CD4-positive, alpha-beta memory T cell (primary cell): ENCODE data around the gene ADORA2A. TPM values are rescaled to one million over a fixed set of nuclear protein-coding genes. Genes with fewer than 3 reads are reported as not detected.
A peak's percentile ranks its signal among the peaks of the same experiment; 100 is the strongest.

ENCODE experiments used
- CTCF ChIA-PET: fragments of 350-600 bp; sonication (Branson Sonifier 250); formaldehyde crosslinking; loops from one replicate; lab custom pipeline; 2021; ENCODE audit warnings: inconsistent platforms; ENCODE audit not compliant: partially characterized antibody; lab: Charles Lee
- POLR2A ChIA-PET: fragments of 350-600 bp; sonication (Branson Sonifier 250); formaldehyde crosslinking; loops from one replicate; lab custom pipeline; 2021; ENCODE audit not compliant: partially characterized antibody; lab: Charles Lee
- DNase-seq, 5 donors: peaks; one replicate each; pipeline versions ENCODE4 v3.0.0 to v3.0.0-alpha.2; 2020 to 2022; ENCODE audit warnings: mixed read lengths in 1 of 5
- H3K27ac ChIP-seq: one replicate; pipeline ENCODE4 v1.7.0; 2013; ENCODE audit warnings: low read depth, low read length
- H3K27me3 ChIP-seq: 2 replicates; pipeline ENCODE4 v1.7.0; 2013; ENCODE audit warnings: mild to moderate bottlenecking, low read length, moderate library complexity; ENCODE audit not compliant: insufficient read depth
- H3K36me3 ChIP-seq: 2 replicates; pipeline ENCODE4 v1.7.0; 2013; ENCODE audit warnings: mild to moderate bottlenecking, low read length, moderate library complexity; ENCODE audit not compliant: insufficient read depth
- H3K4me1 ChIP-seq: 2 replicates; pipeline ENCODE4 v1.7.0; 2013; ENCODE audit warnings: mild to moderate bottlenecking, low read length, moderate library complexity; ENCODE audit not compliant: insufficient read depth
- H3K4me3 ChIP-seq, 2 donors: one replicate each; pipeline ENCODE4 v1.7.0; 2013; ENCODE audit warnings: low read length in 2 of 2, mild to moderate bottlenecking in 1 of 2
- H3K9me3 ChIP-seq, 2 donors: one replicate each; pipeline ENCODE4 v1.7.0; 2013; ENCODE audit warnings: low read length in 2 of 2, control low read depth in 1 of 2; ENCODE audit not compliant: control insufficient read depth in 1 of 2
- H3K27ac Mint-ChIP-seq, 7 donors: one replicate each; pipeline ENCODE4 v1.8.0; 2020 to 2021; ENCODE audit warnings: mixed read lengths in 7 of 7, mild to moderate bottlenecking in 6 of 7, inconsistent platforms in 3 of 7, moderate library complexity in 3 of 7
- H3K27me3 Mint-ChIP-seq, 2 donors: one replicate each; pipeline ENCODE4 v1.8.0; 2020 to 2021; ENCODE audit warnings: mixed read lengths in 2 of 2
- H3K36me3 Mint-ChIP-seq, 2 donors: one replicate each; pipeline ENCODE4 v1.8.0; 2020 to 2021; ENCODE audit warnings: mixed read lengths in 2 of 2, inconsistent platforms in 1 of 2, mild to moderate bottlenecking in 1 of 2
- H3K4me1 Mint-ChIP-seq, 4 donors: one replicate each; pipeline ENCODE4 v1.8.0; 2020 to 2021; ENCODE audit warnings: mixed read lengths in 4 of 4, mild to moderate bottlenecking in 1 of 4
- H3K4me3 Mint-ChIP-seq, 8 donors: one replicate each; pipeline ENCODE4 v1.8.0; 2020 to 2021; ENCODE audit warnings: mixed read lengths in 8 of 8, mild to moderate bottlenecking in 7 of 8, moderate library complexity in 6 of 8, inconsistent platforms in 3 of 8
- H3K9me3 Mint-ChIP-seq, 8 donors: one replicate each; pipeline ENCODE4 v1.8.0; 2020 to 2021; ENCODE audit warnings: mixed read lengths in 8 of 8, mild to moderate bottlenecking in 5 of 8, inconsistent platforms in 3 of 8, moderate library complexity in 1 of 8
- intact Hi-C: fragments of 100-400 bp; cut with micrococcal nuclease; formaldehyde crosslinking; loops from one replicate; pipeline ENCODE4 v1.15.1; 2023
- polyA plus RNA-seq, 2 donors: library from polyadenylated mRNA; unstranded; fragments of 300-500 nt; fragmentation: Illumina TruSeq; gene quantifications; one replicate each; pipeline ENCODE4 v1.2.3, GENCODE V29; 2021
- total RNA-seq, 2 experiments: library from RNA; stranded (reverse); gene quantifications; one replicate each; pipeline ENCODE4 v1.2.3, GENCODE V29; 2021

The ADORA2A gene
- total and polyA plus RNA-seq, 4 experiments from 2014 or later, result 34.5 to 74.7 (median 50.8) TPM

DNA sequence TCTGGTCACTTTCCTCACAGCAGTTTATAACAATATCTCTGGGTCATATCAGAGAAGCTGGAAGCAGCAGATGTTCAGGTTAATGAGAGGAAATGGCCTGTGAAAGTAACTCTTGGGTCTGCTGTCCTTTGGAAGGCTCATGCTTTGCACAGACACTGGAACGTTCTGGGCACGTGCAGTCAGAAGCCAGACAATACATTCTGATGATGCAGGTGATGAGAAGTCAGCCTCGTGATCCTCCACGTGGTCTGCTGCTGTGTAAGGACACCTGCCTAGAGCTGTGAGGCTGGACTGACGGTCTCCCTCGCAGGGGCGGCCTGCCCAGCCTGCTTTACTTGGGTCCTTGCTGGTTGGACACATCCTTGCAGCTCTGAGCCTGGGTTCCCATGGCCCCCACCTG lies 18.8 kb upstream of the ADORA2A start:
- intact Hi-C loops, result no loop called here
- Mint-ChIP-seq H3K36me3 (peaks cover 9 to 43% of the 10 kb centered on the region in 2 donors), H3K4me3 (no peak overlapping the region), H3K27me3 (no peaks in the 10 kb centered on the region), H3K9me3 (no peaks in the 10 kb centered on the region), H3K4me1 (peaks cover 8 to 24% (median 16%) of the 10 kb centered on the region in 4 donors), H3K27ac (peak overlapping the region in 1 of 7 donors; percentile 18)
- POLR2A ChIA-PET, result no interaction called here
- CTCF ChIA-PET, result no interaction called here
- Histone ChIP-seq H3K4me3 (no peak overlapping the region), H3K27me3 (no peaks in the 10 kb centered on the region), H3K36me3 (peaks cover 14% of the 10 kb centered on the region), H3K4me1 (peaks cover 10% of the 10 kb centered on the region), H3K27ac (no peak overlapping the region), H3K9me3 (no peaks in the 10 kb centered on the region)
- no peak for DNase-seq

DNA sequence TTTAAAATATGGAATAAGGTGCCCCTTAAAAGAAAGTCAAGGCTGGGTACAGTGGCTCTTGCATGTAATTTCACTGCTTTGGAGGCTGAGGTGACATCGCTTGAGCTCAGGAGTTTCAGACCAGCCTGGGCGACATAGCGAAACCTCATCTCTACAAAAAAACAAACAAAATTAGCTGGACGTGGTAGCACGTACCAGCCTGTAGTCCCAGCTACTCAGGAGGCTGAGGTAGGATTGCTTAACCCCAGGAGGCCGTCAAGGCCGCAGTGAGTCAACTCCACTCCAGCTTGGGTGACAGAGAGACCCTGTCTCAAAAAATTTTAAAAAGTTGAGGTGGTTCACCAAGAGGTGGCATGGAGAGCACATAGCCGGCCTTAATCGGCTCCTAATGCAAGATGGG lies 17.7 kb upstream of the ADORA2A start:
- H3K27me3 Mint-ChIP-seq, result no peaks in the 10 kb centered on the region
- CTCF ChIA-PET, result interaction anchor here (0.9 kb wide), 1 partner anchor 93 kb away, joined by 3 read pairs; no protein-coding TSS in a partner anchor
- POLR2A ChIA-PET, result no interaction called here
- peaks cover 8 to 24% (median 16%) of the 10 kb centered on the region in 4 donors for H3K4me1 Mint-ChIP-seq
- peaks cover 0 to 1% (median 0%) of the 10 kb centered on the region in 8 donors for H3K9me3 Mint-ChIP-seq
- DNase-seq, result no peak
- H3K4me3 Mint-ChIP-seq, result no peak overlapping the region
- intact Hi-C loops, result no loop called here
- peaks cover 18% of the 10 kb centered on the region for H3K36me3 ChIP-seq
- peaks cover 10% of the 10 kb centered on the region for H3K4me1 ChIP-seq
- no peaks in the 10 kb centered on the region for H3K9me3 ChIP-seq
- peak overlapping the region in 6 of 7 donors; percentile 12 to 93 (median 70) for H3K27ac Mint-ChIP-seq
- H3K27ac ChIP-seq, result no peak overlapping the region
- peaks cover 11 to 43% of the 10 kb centered on the region in 2 donors for H3K36me3 Mint-ChIP-seq
- H3K27me3 ChIP-seq, result no peaks in the 10 kb centered on the region
- H3K4me3 ChIP-seq, result no peak overlapping the region

DNA sequence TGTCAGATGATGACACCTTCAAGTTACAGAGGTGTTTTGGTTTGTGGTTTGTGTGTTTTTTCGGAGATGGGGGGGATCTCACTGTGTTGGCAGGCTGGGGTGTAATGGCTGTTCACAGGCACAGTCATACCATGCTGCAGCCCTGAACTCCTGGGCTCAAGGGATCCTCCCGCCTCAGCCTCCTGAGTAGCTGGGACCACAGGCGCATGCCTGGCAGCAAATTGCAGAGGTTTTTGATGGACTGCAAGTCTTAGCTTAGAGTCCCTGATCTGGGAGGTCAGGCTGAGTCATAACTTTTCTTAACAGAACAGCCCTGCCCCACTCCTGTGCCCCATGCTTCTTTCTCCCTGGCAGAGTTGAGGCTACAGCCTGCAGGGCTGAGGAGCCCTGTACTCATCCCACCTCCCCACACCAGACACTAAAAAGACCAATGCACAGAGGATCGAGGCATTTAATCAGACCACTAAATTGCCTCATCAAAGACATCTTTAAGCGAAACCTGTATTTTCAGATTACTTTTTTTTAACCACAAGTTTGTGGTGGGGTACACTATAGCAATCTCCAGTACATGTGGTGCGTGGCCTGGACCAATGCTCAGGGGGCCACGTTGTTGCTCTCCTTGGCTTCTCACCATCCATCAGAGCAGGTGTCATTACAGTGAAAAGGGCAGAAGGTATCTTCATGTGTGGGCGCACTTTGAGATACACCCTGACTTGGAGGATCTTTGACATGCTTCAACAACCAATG lies 17.1 kb upstream of the ADORA2A start:
- H3K36me3 Mint-ChIP-seq, result peaks cover 12 to 49% of the 10 kb centered on the region in 2 donors
- H3K27me3 ChIP-seq, result no peaks in the 10 kb centered on the region
- peaks cover 10% of the 10 kb centered on the region for H3K4me1 ChIP-seq
- H3K9me3 Mint-ChIP-seq, result peaks cover 0 to 1% (median 0%) of the 10 kb centered on the region in 8 donors
- H3K27me3 Mint-ChIP-seq, result no peaks in the 10 kb centered on the region
- ChIA-PET POLR2A (no interaction called here), CTCF (interaction anchor here (1.3 kb wide), 1 partner anchor 11 kb away, joined by 3 read pairs; no protein-coding TSS in a partner anchor)
- H3K9me3 ChIP-seq, result no peaks in the 10 kb centered on the region
- H3K4me3 ChIP-seq, result no peak overlapping the region
- H3K4me3 Mint-ChIP-seq, result no peak overlapping the region
- H3K4me1 Mint-ChIP-seq, result peaks cover 8 to 24% (median 16%) of the 10 kb centered on the region in 4 donors
- intact Hi-C loops, result no loop called here
- peaks cover 21% of the 10 kb centered on the region for H3K36me3 ChIP-seq
- no peak overlapping the region for H3K27ac ChIP-seq
- DNase-seq, result no peak
- H3K27ac Mint-ChIP-seq, result peak overlapping the region; percentile 52 to 93 (median 83)

DNA sequence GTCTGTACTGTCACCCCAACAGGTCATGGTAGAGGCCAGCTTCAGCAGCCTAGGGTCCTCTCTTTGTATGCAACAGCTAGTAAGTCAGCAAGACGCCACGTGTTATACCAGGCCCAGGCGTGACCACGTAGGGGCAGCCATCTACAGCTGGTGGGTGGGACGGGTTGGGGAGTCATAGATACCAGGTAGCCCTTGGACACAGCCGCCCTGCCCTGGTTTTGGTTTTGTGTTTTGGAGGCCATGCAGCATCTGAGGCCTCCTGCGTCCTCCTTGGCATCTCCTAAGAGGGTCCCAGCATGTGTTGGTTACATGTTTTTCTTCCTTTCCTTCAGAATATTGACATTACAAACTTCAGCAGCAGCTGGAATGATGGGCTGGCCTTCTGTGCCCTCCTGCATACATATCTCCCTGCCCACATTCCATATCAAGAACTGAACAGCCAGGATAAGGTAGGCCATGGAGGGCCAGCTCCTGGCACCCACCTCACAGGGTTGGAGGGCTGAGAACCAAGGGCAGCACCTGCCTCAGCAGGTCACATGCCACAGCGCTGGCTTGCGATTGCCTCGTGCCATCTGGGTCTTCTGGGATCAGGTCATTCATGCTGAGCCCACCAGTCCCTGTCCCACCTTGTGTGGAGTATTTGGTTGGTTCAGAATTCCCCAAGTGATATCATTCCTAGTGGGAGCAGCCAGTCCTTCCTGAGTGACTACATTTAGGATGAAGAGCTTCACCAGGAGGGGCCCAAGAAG lies 16.0 kb upstream of the ADORA2A start:
- CTCF ChIA-PET, result interaction anchor here (1.3 kb wide), 1 partner anchor 10 kb away, joined by 3 read pairs; no protein-coding TSS in a partner anchor
- H3K9me3 Mint-ChIP-seq, result peaks cover 0 to 1% (median 0%) of the 10 kb centered on the region in 8 donors
- no peaks in the 10 kb centered on the region for H3K27me3 Mint-ChIP-seq
- Histone ChIP-seq H3K9me3 (no peaks in the 10 kb centered on the region), H3K27ac (no peak overlapping the region), H3K27me3 (no peaks in the 10 kb centered on the region), H3K36me3 (peaks cover 27% of the 10 kb centered on the region), H3K4me3 (no peak overlapping the region), H3K4me1 (peaks cover 10% of the 10 kb centered on the region)
- peak overlapping the region in 2 of 7 donors; percentile 48 to 68 for H3K27ac Mint-ChIP-seq
- intact Hi-C loops, result no loop called here
- H3K36me3 Mint-ChIP-seq, result peaks cover 15 to 50% of the 10 kb centered on the region in 2 donors
- H3K4me1 Mint-ChIP-seq, result peaks cover 8 to 24% (median 16%) of the 10 kb centered on the region in 4 donors
- H3K4me3 Mint-ChIP-seq, result no peak overlapping the region
- DNase-seq, result no peak
- POLR2A ChIA-PET, result no interaction called here

DNA sequence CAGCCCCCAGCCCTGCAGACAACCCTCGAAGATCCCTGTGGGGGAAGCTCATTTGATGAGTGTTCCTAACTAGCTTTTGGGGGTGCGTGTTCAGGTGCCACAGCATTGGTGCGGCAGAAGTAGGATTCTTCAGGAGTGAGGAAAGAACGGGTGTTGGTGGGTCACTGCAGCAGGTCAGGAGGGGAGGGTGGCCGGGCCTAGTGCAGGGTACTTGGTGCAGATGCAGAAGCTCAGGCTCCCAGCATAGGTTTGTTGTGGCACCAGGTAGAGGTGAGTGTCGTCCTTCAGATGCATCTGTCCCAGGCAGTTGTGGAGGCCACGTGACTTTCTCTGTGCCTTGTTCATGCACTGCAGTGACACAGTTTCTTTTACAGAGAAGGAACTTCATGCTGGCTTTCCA lies 15.1 kb upstream of the ADORA2A start:
- POLR2A ChIA-PET, result no interaction called here
- Histone ChIP-seq H3K9me3 (no peaks in the 10 kb centered on the region), H3K36me3 (peaks cover 27% of the 10 kb centered on the region), H3K4me1 (peaks cover 10% of the 10 kb centered on the region), H3K27me3 (no peaks in the 10 kb centered on the region), H3K4me3 (no peak overlapping the region), H3K27ac (no peak overlapping the region)
- H3K4me3 Mint-ChIP-seq, result no peak overlapping the region
- CTCF ChIA-PET, result interaction anchor here (0.8 kb wide), 1 partner anchor 9 kb away, joined by 3 read pairs; no protein-coding TSS in a partner anchor
- no peak for DNase-seq
- no peaks in the 10 kb centered on the region for H3K27me3 Mint-ChIP-seq
- peak overlapping the region in 1 of 7 donors; percentile 23 for H3K27ac Mint-ChIP-seq
- H3K4me1 Mint-ChIP-seq, result peaks cover 5 to 22% (median 11%) of the 10 kb centered on the region in 4 donors
- H3K36me3 Mint-ChIP-seq, result peaks cover 15 to 52% of the 10 kb centered on the region in 2 donors
- H3K9me3 Mint-ChIP-seq, result peaks cover 0 to 1% (median 0%) of the 10 kb centered on the region in 8 donors
- intact Hi-C loops, result no loop called here

DNA sequence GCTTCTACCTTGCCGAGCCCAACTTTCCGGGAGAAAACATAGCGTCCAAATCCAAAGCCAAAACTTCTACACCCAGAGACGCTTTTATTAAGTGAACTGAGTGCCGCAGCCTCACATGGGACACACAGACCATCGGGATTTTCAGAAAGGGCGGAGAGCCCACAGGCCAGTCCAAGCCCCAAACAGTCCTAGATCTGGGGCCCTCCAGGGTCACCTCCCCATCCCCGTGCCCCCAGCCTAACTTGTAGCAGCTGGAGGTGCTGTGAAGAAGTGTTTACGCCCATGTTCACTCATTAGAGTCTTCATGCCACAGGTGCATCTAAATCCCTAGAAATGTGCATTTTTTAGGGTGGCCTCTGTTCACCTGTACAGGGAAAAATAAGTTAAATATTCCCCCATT lies 14.1 kb upstream of the ADORA2A start:
- CTCF ChIA-PET, result no interaction called here
- Histone ChIP-seq H3K36me3 (peaks cover 27% of the 10 kb centered on the region), H3K27ac (no peak overlapping the region), H3K9me3 (no peaks in the 10 kb centered on the region), H3K27me3 (no peaks in the 10 kb centered on the region), H3K4me3 (no peak overlapping the region), H3K4me1 (peaks cover 5% of the 10 kb centered on the region)
- no peak for DNase-seq
- Mint-ChIP-seq H3K27me3 (no peaks in the 10 kb centered on the region), H3K9me3 (peaks cover 0 to 1% (median 0%) of the 10 kb centered on the region in 8 donors), H3K4me3 (no peak overlapping the region), H3K27ac (peak overlapping the region in 1 of 7 donors; percentile 51), H3K36me3 (peaks cover 15 to 44% of the 10 kb centered on the region in 2 donors), H3K4me1 (peaks cover 1 to 12% (median 8%) of the 10 kb centered on the region in 4 donors)
- POLR2A ChIA-PET, result no interaction called here
- intact Hi-C loops, result no loop called here
